T47D (cell line): ENCODE data around the gene EEF2K.
A peak's percentile ranks its signal among the peaks of the same experiment; 100 is the strongest.

Source experiments
- DNase-seq, 2 experiments: peaks; one replicate each; pipeline versions ENCODE4 v3.0.0 to v3.0.0-alpha.2; 2011 to 2012; ENCODE audit warnings: low read depth in 1 of 2, low spot score in 1 of 2
- JUND ChIP-seq: IDR thresholded peaks from 2 replicates; pipeline ENCODE4 v1.6.1; 2012; ENCODE audit warnings: low read depth
- in situ Hi-C: cut with HindIII; loops from 2 replicates; pipeline ENCODE4 v1.10.0; 2016; ENCODE audit warnings: low sequenced_read_pairs, low pct_unique_long_range_greater_than_20kb

The EEF2K gene

GRCh38 chr16:22252317-22252716, 46.2 kb downstream of the EEF2K start:
- no peak for TF ChIP-seq JUND

GRCh38 chr16:22253272-22253671, 47.2 kb downstream of the EEF2K start:
- TF ChIP-seq JUND = no peak
- in situ Hi-C loops = no loop called here
- DNase-seq = no peak

More at GRCh38 chr16:22252317-22252716, 46.2 kb downstream of the EEF2K start:
- in situ Hi-C loops = no loop called here
- DNase-seq = peak in 1 of 2 experiments; percentile 33

- no peak for DNase-seq
- TF ChIP-seq JUND = no peak
- in situ Hi-C loops = no loop called here
These were observed 49.3 kb downstream of the EEF2K start for GRCh38 chr16:22255335-22255734.

GRCh38 chr16:22257440-22257839, 51.4 kb downstream of the EEF2K start:
- in situ Hi-C loops = no loop called here
- no peak for TF ChIP-seq JUND
- DNase-seq = no peak

GRCh38 chr16:22260490-22260889, 54.4 kb downstream of the EEF2K start:
- DNase-seq = no peak
- in situ Hi-C loops = no loop called here
- TF ChIP-seq JUND = no peak

GRCh38 chr16:22262460-22262859, 56.4 kb downstream of the EEF2K start:
- no peak for TF ChIP-seq JUND
- no peak for DNase-seq
- in situ Hi-C loops = no loop called here

GRCh38 chr16:22264786-22265185, 58.7 kb downstream of the EEF2K start:
- no peak for TF ChIP-seq JUND
- in situ Hi-C loops = no loop called here
- no peak for DNase-seq

GRCh38 chr16:22265351-22265750, 59.3 kb downstream of the EEF2K start:
- in situ Hi-C loops = no loop called here
- DNase-seq = peak; percentile 62 to 67
- TF ChIP-seq JUND = no peak

GRCh38 chr16:22266546-22266945, 60.5 kb downstream of the EEF2K start:
- no peak for TF ChIP-seq JUND
- DNase-seq = no peak
- in situ Hi-C loops = no loop called here

- no peak for DNase-seq
- no peak for TF ChIP-seq JUND
- in situ Hi-C loops = no loop called here
These were observed 61.7 kb downstream of the EEF2K start for GRCh38 chr16:22267764-22268163.

- TF ChIP-seq JUND = no peak
- no peak for DNase-seq
- in situ Hi-C loops = no loop called here
These were observed 64.4 kb downstream of the EEF2K start for GRCh38 chr16:22270525-22270924.

GRCh38 chr16:22272870-22273650, 67.0 kb downstream of the EEF2K start:
- in situ Hi-C loops = no loop called here
- no peak for DNase-seq

GRCh38 chr16:22274916-22275315, 68.8 kb downstream of the EEF2K start:
- in situ Hi-C loops = no loop called here
- TF ChIP-seq JUND = no peak
- DNase-seq = no peak

More at GRCh38 chr16:22272870-22273650, 67.0 kb downstream of the EEF2K start:
- no peak for TF ChIP-seq JUND
